Stimulated activated CD4-positive, alpha-beta T cell treated with anti-CD3 and anti-CD28 coated beads, Interleukin-1b, Interleukin-23, amount 100 ng/mL, for 24 hours (primary cell): ENCODE data around the gene FKBP1C.

Experiments used
- DNase-seq, 4 experiments: peaks; one replicate each; pipeline ENCODE4 v3.0.0-alpha.2; 2020; ENCODE audit warnings: low read depth in 4 of 4, low spot score in 1 of 4

FKBP1C gene

DNA sequence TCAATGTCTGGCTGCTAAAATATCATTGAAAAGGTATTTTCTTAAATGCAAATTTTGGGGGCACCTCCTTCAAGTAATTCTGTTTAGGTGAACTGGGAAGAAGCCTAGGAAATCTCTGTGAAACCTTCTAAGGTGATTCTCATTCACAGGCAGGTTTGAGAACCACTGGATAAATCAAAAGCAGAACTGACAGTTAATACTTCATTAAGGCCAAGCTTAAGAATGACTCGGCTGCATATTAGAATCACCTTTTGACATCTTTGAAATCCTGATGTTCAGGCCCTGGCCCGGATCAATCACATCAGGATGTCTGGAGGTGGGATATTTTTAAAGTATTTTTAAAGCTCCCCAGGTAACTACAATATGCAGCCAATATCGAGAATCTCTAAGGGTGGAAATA, 50.6 kb downstream of the FKBP1C start:
- no peak for DNase-seq
